K562 (cell line): ENCODE results near the gene DDX41. TPM values are rescaled to one million over a fixed set of nuclear protein-coding genes. Genes with fewer than 3 reads are reported as not detected.

ENCODE experiments used
- BCOR ChIP-seq: fragments of 450-650 bp; IDR thresholded peaks from 2 replicates; pipeline ENCODE4 v1.6.1; 2016
- EP300 ChIP-seq: IDR thresholded peaks from 2 replicates; pipeline ENCODE4 v1.6.1; 2012; ENCODE audit warnings: low read length, improper control_type of control experiment
- FIP1L1 ChIP-seq: fragments of 200-400 bp; formaldehyde crosslinking; IDR thresholded peaks from 2 replicates; pipeline ENCODE4 v1.6.1; 2018; ENCODE audit warnings: mild to moderate bottlenecking, low read depth, low read length; ENCODE audit not compliant: poor library complexity, severe bottlenecking
- HDAC8 ChIP-seq: fragments of 450-650 bp; IDR thresholded peaks from 2 replicates; pipeline ENCODE4 v1.6.1; 2016; ENCODE audit warnings: mild to moderate bottlenecking, missing genetic modification characterization, moderate library complexity, missing compliant biosample characterization
- POLR2H ChIP-seq: IDR thresholded peaks from 2 replicates; pipeline ENCODE4 v1.6.1; 2016; ENCODE audit warnings: missing genetic modification characterization, low read depth, mild to moderate bottlenecking, control low read depth, missing compliant biosample characterization, moderate library complexity
- PTTG1 ChIP-seq: fragments of 450-650 bp; IDR thresholded peaks from 2 replicates; pipeline ENCODE4 v1.6.1; 2016; ENCODE audit warnings: low read depth, mild to moderate bottlenecking, missing genetic modification characterization, missing compliant biosample characterization
- SMAD2 ChIP-seq: fragments of 150-350 bp; IDR thresholded peaks from 2 replicates; pipeline ENCODE4 v1.6.1; 2014; ENCODE audit warnings: low read depth, mild to moderate bottlenecking, low read length
- ZKSCAN1 ChIP-seq: fragments of 150-350 bp; IDR thresholded peaks from 2 replicates; pipeline ENCODE4 v1.6.1; 2016; ENCODE audit warnings: low read depth, low read length
- ZNF408 ChIP-seq: fragments of 250-450 bp; sonication (Bioruptor Pico); IDR thresholded peaks from 2 replicates; pipeline ENCODE4 v1.4.0; 2020; ENCODE audit warnings: low read depth, mild to moderate bottlenecking, moderate library complexity
- ZNF583 ChIP-seq: fragments of 250-450 bp; sonication (Bioruptor Pico); IDR thresholded peaks from 2 replicates; pipeline ENCODE4 v1.4.0; 2020
- ZSCAN32 ChIP-seq: fragments of 450-650 bp; formaldehyde crosslinking; IDR thresholded peaks from 2 replicates; pipeline ENCODE4 v1.4.0; 2020; ENCODE audit warnings: mild to moderate bottlenecking, moderate library complexity
- polyA plus RNA-seq, 8 experiments: library from polyadenylated mRNA; depleted of rRNA in 4 of 8; stranded (reverse) in 5 of 8; unstranded in 3 of 8; fragments of >200 nt; fragmentation: Nextera tagmentation in 2 of 8; fragmentation: Illumina TruSeq in 1 of 8; extraction: Ambion mirVana in 2 of 8; extraction: Trizol in 1 of 8; gene quantifications; 2 replicates each; pipeline versions ENCODE4 v1.2.1 to v1.2.3, GENCODE V29; 2011 to 2014; ENCODE audit warnings: inconsistent platforms in 1 of 8, missing spikeins in 1 of 8
- total RNA-seq, 7 experiments: library from RNA; depleted of rRNA in 6 of 7; stranded (reverse); fragments of >200 nt in 6 of 7; fragmentation: Illumina TruSeq in 2 of 7; extraction: Trizol in 2 of 7; gene quantifications; 2 replicates each; pipeline versions ENCODE4 v1.2.1 to v1.2.3, GENCODE V29; 2011 to 2021; ENCODE audit warnings: low replicate concordance in 1 of 7
- TF ChIP-seq, protein P1 (sequence below): fragments of 250-450 bp; sonication (Bioruptor Pico); IDR thresholded peaks from 2 replicates; pipeline ENCODE4 v1.9.0; 2021; ENCODE audit warnings: mild to moderate bottlenecking, inconsistent platforms
- TF ChIP-seq, protein P2 (sequence below): fragments of 150-350 bp; conservative IDR thresholded peaks from 2 replicates; pipeline ENCODE4 v1.6.1; 2014; ENCODE audit warnings: low read length
- TF ChIP-seq, protein P3 (sequence below): fragments of 250-450 bp; sonication (Bioruptor Pico); IDR thresholded peaks from 2 replicates; pipeline ENCODE4 v1.8.0; 2021; ENCODE audit warnings: moderate library complexity, mild to moderate bottlenecking, inconsistent platforms
- TF ChIP-seq, protein P4 (sequence below): IDR thresholded peaks from 3 replicates; pipeline ENCODE4 v1.6.1; 2011; ENCODE audit warnings: borderline replicate concordance, mild to moderate bottlenecking, moderate library complexity; ENCODE audit not compliant: insufficient read length; ENCODE audit errors: extremely low read depth
- TF ChIP-seq, protein P5 (sequence below): fragments of 250-450 bp; sonication (Bioruptor Pico); IDR thresholded peaks from 2 replicates; pipeline ENCODE4 v1.5.0; 2022; ENCODE audit warnings: mild to moderate bottlenecking
- TF ChIP-seq, protein P6 (sequence below): sonication (generic); formaldehyde crosslinking; IDR thresholded peaks from 2 replicates; pipeline ENCODE4 v1.8.0; 2022; ENCODE audit warnings: mild to moderate bottlenecking, missing genetic modification reagents

Gene DDX41
- total and polyA plus RNA-seq, 9 of the 15 experiments (the other 6 are each of a cell fraction or from before 2014, with no cell fraction given), result 38.2 to 284 (median 116) TPM

DNA sequence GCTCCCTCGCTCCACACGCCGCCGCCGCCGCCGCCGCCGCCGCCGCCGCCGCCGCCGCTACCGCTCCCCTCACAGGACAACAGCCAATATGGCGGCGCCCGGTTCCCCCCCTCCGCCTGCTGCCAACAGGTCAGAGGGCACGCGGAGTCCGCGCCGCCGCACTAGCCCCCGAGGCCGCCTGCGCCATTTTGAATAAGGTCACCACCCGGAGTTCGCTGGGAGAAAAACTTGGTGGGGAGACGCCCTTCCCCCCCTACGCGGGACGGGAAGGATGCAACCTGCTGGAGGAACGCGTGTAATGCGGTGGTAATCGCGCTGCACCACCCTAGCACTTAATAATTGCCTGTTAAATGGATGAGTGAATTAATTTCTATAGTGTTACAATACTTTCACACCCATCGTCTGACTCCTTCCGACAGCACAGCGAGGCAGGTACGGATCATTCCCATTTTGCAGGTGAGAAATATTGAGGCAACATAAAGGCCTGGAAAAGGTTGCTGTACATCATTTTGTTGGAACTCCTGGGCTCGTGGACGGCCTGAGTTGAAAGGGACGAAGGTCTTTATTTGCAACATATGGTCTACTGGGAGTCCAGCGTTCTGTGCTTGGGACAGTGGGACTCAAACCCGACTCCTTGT lies 37.8 kb upstream of the DDX41 start, which contains the start of gene FAM193B (continued):
- TF ChIP-seq, protein P1, sequence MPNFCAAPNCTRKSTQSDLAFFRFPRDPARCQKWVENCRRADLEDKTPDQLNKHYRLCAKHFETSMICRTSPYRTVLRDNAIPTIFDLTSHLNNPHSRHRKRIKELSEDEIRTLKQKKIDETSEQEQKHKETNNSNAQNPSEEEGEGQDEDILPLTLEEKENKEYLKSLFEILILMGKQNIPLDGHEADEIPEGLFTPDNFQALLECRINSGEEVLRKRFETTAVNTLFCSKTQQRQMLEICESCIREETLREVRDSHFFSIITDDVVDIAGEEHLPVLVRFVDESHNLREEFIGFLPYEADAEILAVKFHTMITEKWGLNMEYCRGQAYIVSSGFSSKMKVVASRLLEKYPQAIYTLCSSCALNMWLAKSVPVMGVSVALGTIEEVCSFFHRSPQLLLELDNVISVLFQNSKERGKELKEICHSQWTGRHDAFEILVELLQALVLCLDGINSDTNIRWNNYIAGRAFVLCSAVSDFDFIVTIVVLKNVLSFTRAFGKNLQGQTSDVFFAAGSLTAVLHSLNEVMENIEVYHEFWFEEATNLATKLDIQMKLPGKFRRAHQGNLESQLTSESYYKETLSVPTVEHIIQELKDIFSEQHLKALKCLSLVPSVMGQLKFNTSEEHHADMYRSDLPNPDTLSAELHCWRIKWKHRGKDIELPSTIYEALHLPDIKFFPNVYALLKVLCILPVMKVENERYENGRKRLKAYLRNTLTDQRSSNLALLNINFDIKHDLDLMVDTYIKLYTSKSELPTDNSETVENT, result no peak
- no peak for TF ChIP-seq ZNF408 (CRISPR knock-in tag)
- TF ChIP-seq, protein P2, sequence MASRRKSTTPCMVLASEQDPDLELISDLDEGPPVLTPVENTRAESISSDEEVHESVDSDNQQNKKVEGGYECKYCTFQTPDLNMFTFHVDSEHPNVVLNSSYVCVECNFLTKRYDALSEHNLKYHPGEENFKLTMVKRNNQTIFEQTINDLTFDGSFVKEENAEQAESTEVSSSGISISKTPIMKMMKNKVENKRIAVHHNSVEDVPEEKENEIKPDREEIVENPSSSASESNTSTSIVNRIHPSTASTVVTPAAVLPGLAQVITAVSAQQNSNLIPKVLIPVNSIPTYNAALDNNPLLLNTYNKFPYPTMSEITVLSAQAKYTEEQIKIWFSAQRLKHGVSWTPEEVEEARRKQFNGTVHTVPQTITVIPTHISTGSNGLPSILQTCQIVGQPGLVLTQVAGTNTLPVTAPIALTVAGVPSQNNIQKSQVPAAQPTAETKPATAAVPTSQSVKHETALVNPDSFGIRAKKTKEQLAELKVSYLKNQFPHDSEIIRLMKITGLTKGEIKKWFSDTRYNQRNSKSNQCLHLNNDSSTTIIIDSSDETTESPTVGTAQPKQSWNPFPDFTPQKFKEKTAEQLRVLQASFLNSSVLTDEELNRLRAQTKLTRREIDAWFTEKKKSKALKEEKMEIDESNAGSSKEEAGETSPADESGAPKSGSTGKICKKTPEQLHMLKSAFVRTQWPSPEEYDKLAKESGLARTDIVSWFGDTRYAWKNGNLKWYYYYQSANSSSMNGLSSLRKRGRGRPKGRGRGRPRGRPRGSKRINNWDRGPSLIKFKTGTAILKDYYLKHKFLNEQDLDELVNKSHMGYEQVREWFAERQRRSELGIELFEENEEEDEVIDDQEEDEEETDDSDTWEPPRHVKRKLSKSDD, result 0 out of 2 replicates have a peak, but pooled peaks have one; percentile 48
- TF ChIP-seq BCOR, result peak; percentile 98
- no peak for TF ChIP-seq POLR2H (tag)
- TF ChIP-seq, protein P3, sequence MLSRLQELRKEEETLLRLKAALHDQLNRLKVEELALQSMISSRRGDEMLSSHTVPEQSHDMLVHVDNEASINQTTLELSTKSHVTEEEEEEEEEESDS, result no peak
- TF ChIP-seq FIP1L1, result no peak
- no peak for TF ChIP-seq ZKSCAN1
- TF ChIP-seq ZSCAN32, result no peak
- no peak for TF ChIP-seq SMAD2
- TF ChIP-seq, protein P4, sequence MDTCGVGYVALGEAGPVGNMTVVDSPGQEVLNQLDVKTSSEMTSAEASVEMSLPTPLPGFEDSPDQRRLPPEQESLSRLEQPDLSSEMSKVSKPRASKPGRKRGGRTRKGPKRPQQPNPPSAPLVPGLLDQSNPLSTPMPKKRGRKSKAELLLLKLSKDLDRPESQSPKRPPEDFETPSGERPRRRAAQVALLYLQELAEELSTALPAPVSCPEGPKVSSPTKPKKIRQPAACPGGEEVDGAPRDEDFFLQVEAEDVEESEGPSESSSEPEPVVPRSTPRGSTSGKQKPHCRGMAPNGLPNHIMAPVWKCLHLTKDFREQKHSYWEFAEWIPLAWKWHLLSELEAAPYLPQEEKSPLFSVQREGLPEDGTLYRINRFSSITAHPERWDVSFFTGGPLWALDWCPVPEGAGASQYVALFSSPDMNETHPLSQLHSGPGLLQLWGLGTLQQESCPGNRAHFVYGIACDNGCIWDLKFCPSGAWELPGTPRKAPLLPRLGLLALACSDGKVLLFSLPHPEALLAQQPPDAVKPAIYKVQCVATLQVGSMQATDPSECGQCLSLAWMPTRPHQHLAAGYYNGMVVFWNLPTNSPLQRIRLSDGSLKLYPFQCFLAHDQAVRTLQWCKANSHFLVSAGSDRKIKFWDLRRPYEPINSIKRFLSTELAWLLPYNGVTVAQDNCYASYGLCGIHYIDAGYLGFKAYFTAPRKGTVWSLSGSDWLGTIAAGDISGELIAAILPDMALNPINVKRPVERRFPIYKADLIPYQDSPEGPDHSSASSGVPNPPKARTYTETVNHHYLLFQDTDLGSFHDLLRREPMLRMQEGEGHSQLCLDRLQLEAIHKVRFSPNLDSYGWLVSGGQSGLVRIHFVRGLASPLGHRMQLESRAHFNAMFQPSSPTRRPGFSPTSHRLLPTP, result no peak
- TF ChIP-seq, protein P5, sequence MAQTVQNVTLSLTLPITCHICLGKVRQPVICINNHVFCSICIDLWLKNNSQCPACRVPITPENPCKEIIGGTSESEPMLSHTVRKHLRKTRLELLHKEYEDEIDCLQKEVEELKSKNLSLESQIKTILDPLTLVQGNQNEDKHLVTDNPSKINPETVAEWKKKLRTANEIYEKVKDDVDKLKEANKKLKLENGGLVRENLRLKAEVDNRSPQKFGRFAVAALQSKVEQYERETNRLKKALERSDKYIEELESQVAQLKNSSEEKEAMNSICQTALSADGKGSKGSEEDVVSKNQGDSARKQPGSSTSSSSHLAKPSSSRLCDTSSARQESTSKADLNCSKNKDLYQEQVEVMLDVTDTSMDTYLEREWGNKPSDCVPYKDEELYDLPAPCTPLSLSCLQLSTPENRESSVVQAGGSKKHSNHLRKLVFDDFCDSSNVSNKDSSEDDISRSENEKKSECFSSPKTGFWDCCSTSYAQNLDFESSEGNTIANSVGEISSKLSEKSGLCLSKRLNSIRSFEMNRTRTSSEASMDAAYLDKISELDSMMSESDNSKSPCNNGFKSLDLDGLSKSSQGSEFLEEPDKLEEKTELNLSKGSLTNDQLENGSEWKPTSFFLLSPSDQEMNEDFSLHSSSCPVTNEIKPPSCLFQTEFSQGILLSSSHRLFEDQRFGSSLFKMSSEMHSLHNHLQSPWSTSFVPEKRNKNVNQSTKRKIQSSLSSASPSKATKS (CRISPR knock-in tag), result no peak
- no peak for TF ChIP-seq EP300
- TF ChIP-seq ZNF583, result no peak
- TF ChIP-seq PTTG1, result no peak
- TF ChIP-seq, protein P6, sequence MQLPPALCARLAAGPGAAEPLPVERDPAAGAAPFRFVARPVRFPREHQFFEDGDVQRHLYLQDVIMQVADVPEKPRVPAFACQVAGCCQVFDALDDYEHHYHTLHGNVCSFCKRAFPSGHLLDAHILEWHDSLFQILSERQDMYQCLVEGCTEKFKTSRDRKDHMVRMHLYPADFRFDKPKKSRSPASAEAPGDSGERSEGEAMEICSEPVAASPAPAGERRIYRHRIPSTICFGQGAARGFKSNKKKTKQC (CRISPR knock-in tag), result no peak
- no peak for TF ChIP-seq HDAC8 (tag)
